ENCODE results near the gene ADARB1. TPM values are rescaled to one million over a fixed set of nuclear protein-coding genes. Genes with fewer than 3 reads are reported as not detected.

The ADARB1 gene
- total RNA-seq, 4 donors from 2014 or later = 6.8 to 32.2 (median 17.3) TPM

DNA sequence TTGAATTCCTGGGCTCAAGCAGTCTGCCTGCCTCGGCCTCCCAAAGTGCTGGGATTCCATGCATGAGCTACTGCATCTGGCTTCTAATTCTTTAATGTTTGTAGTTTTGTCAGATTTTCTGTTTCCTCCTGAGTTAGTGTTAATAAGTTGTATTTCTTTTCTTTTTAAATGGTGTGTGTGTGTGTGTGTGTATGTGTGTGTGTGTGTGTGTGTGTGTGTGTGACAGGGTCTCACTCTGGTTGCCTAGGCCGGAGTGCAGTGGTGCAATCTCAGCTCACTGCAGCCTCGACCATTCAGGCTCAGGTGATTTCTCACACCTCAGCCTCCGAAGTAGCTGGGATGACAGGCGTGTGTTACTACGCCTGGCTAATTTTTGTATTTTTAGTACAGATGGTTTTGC is 50.2 kb downstream of the ADARB1 start:
- no peaks in the 10 kb centered on the region for H3K9me3 ChIP-seq
- peak overlapping the region in 1 of 4 donors; percentile 19 for H3K27ac ChIP-seq
- no peak overlapping the region for H3K4me3 ChIP-seq
- in situ Hi-C loops (cut with MboI; ENCODE audit: low pct_ligation_motif_present in 1 of 4, low pct_unique_long_range_greater_than_20kb in 1 of 4, low sequenced_read_pairs in 3 of 4) = no loop called here
- H3K27me3 ChIP-seq = no peaks in the 10 kb centered on the region
- H3K36me3 ChIP-seq = no peaks in the 10 kb centered on the region
- TF ChIP-seq POLR2AphosphoS5 (IDR thresholded peaks at IDR 0.05) (no peak), POLR2A (IDR thresholded peaks at IDR 0.05) (no peak), EP300 (IDR thresholded peaks at IDR 0.05; ENCODE audit: low read depth) (no peak)
- TF ChIP-seq, protein P1, sequence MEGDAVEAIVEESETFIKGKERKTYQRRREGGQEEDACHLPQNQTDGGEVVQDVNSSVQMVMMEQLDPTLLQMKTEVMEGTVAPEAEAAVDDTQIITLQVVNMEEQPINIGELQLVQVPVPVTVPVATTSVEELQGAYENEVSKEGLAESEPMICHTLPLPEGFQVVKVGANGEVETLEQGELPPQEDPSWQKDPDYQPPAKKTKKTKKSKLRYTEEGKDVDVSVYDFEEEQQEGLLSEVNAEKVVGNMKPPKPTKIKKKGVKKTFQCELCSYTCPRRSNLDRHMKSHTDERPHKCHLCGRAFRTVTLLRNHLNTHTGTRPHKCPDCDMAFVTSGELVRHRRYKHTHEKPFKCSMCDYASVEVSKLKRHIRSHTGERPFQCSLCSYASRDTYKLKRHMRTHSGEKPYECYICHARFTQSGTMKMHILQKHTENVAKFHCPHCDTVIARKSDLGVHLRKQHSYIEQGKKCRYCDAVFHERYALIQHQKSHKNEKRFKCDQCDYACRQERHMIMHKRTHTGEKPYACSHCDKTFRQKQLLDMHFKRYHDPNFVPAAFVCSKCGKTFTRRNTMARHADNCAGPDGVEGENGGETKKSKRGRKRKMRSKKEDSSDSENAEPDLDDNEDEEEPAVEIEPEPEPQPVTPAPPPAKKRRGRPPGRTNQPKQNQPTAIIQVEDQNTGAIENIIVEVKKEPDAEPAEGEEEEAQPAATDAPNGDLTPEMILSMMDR (IDR thresholded peaks at IDR 0.05) = no peak
- H3K4me1 ChIP-seq = peaks cover 3 to 42% (median 17%) of the 10 kb centered on the region in 4 donors
- no peak for DNase-seq
- 94% methylated on average over 6 of the region's 6 CpGs; no CpG with 5 or more reads in 1 of the 2 donors for WGBS, 2 donors (ENCODE audit: low coverage in 1 of 2)
- intact Hi-C loops (cut with DNase I; ENCODE audit: low total_unique reads) = loop anchor here (5.0 kb wide), 2 partner anchors 42 to 167 kb away; no protein-coding TSS in a partner anchor

DNA sequence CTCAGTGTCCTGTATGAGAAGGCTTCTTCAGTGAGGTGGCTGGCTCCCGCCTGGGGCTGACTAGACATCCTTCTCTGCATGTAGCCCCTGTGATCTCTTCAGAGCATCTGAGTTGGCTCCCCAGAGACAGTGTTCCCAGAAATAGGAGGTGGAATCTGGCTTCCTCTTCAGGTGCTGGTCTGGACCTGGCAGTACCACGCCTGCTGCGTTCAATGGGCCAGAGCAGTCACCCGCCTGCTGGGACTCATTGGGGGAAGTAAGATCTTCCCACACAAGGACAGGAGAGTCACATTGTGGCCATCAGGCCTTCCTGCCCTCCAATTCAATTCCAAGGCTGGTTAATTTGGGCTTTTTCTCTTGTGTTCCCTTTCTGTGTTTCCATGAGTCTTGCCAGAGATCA is 51.0 kb downstream of the ADARB1 start:
- WGBS, 2 donors (ENCODE audit: low coverage in 1 of 2) = 84% methylated on average over 4 of the region's 4 CpGs; no CpG with 5 or more reads in 1 of the 2 donors
- no peak overlapping the region for H3K27ac ChIP-seq

DNA sequence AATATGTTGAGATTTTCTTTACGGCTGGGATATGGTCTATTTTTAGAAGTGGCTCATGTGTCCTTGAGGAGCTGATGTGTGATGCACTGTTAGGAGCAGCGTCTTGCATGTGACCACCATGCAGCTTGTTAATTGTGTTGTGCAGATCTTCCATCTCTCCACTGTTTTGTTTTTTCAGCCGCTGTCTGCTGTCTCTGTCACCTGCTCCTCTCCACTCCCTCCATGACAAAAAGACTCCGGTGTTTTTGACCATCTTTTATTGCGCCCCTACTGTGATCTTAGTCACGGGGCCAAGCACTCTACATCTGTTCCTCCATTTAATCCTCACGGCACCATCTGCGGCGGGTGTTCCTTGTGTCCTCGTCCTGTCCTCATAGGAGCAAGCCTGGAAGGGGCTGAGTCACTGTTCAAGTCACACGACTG is 51.8 kb downstream of the ADARB1 start:
- no peak overlapping the region for H3K4me3 ChIP-seq
- no peaks in the 10 kb centered on the region for H3K27me3 ChIP-seq
- no peaks in the 10 kb centered on the region for H3K36me3 ChIP-seq
- H3K9me3 ChIP-seq = no peaks in the 10 kb centered on the region
- in situ Hi-C loops (cut with MboI; ENCODE audit: low pct_ligation_motif_present in 1 of 4, low pct_unique_long_range_greater_than_20kb in 1 of 4, low sequenced_read_pairs in 3 of 4) = loop anchor here in 1 of 4 donors (25.0 kb wide), 1 partner anchor 311 kb away; no protein-coding TSS in a partner anchor
- intact Hi-C loops (cut with DNase I; ENCODE audit: low total_unique reads) = no loop called here
- H3K27ac ChIP-seq = no peak overlapping the region
- H3K4me1 ChIP-seq = peaks cover 4 to 46% (median 23%) of the 10 kb centered on the region in 4 donors
- WGBS, 2 donors (ENCODE audit: low coverage in 1 of 2) = 88 to 89% methylated on average over 10 to 11 of the region's 11 CpGs
- TF ChIP-seq EP300 (IDR thresholded peaks at IDR 0.05; ENCODE audit: low read depth) (no peak), POLR2A (IDR thresholded peaks at IDR 0.05) (no peak), POLR2AphosphoS5 (IDR thresholded peaks at IDR 0.05) (no peak)
- TF ChIP-seq, protein P1 (IDR thresholded peaks at IDR 0.05) = no peak
- DNase-seq = no peak

More for the DNA sequence above, 51.0 kb downstream of the ADARB1 start:
- TF ChIP-seq POLR2A (IDR thresholded peaks at IDR 0.05) (no peak), POLR2AphosphoS5 (IDR thresholded peaks at IDR 0.05) (no peak), EP300 (IDR thresholded peaks at IDR 0.05; ENCODE audit: low read depth) (no peak)
- TF ChIP-seq, protein P1 (IDR thresholded peaks at IDR 0.05) = no peak
- H3K4me3 ChIP-seq = no peak overlapping the region
- no peaks in the 10 kb centered on the region for H3K36me3 ChIP-seq
- H3K4me1 ChIP-seq = peaks cover 4 to 46% (median 21%) of the 10 kb centered on the region in 4 donors
- H3K27me3 ChIP-seq = no peaks in the 10 kb centered on the region
- in situ Hi-C loops (cut with MboI; ENCODE audit: low pct_ligation_motif_present in 1 of 4, low pct_unique_long_range_greater_than_20kb in 1 of 4, low sequenced_read_pairs in 3 of 4) = loop anchor here in 1 of 4 donors (25.0 kb wide), 1 partner anchor 312 kb away; no protein-coding TSS in a partner anchor
- intact Hi-C loops (cut with DNase I; ENCODE audit: low total_unique reads) = no loop called here
- H3K9me3 ChIP-seq = no peaks in the 10 kb centered on the region
- DNase-seq = no peak

DNA sequence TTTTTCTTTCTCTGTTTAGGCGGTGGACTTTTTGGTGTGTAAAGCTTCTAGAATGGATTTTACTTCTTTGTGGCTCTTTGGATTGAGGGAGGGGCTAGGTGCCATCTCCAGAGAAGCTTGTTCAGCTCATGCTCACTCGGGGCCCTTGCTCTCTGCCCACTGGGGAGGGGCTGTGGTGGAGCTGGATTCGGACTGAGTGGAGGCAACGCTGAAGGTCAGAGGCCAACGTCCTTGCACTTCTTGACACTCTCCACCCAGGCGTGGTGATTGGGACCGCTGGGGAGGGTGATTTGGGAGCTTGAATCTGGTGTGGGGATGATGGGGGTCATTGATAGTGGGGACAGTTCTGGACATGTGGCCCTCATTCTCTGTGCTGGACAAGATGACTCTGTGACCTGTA is 52.6 kb downstream of the ADARB1 start:
- no peak overlapping the region for H3K4me3 ChIP-seq
- DNase-seq = no peak
- H3K9me3 ChIP-seq = no peaks in the 10 kb centered on the region
- WGBS, 2 donors (ENCODE audit: low coverage in 1 of 2) = 93 to 100% methylated on average over 1 to 7 of the region's 7 CpGs
- peaks cover 4 to 47% (median 19%) of the 10 kb centered on the region in 4 donors for H3K4me1 ChIP-seq
- no peaks in the 10 kb centered on the region for H3K36me3 ChIP-seq
- no peak overlapping the region for H3K27ac ChIP-seq
- TF ChIP-seq POLR2A (IDR thresholded peaks at IDR 0.05) (no peak), EP300 (IDR thresholded peaks at IDR 0.05; ENCODE audit: low read depth) (no peak), POLR2AphosphoS5 (IDR thresholded peaks at IDR 0.05) (no peak)
- TF ChIP-seq, protein P1 (IDR thresholded peaks at IDR 0.05) = no peak
- H3K27me3 ChIP-seq = no peaks in the 10 kb centered on the region
- in situ Hi-C loops (cut with MboI; ENCODE audit: low pct_ligation_motif_present in 1 of 4, low pct_unique_long_range_greater_than_20kb in 1 of 4, low sequenced_read_pairs in 3 of 4) = loop anchor here in 1 of 4 donors (25.0 kb wide), 1 partner anchor 310 kb away; no protein-coding TSS in a partner anchor
- intact Hi-C loops (cut with DNase I; ENCODE audit: low total_unique reads) = no loop called here

Data from transverse colon (tissue), 4 donors.